H9 (cell line): ENCODE results near the gene MEG3. TPM values are rescaled to one million over a fixed set of nuclear protein-coding genes. Genes with fewer than 3 reads are reported as not detected.

Experiments used
- DNase-seq: peaks from one replicate; pipeline ENCODE4 v3.0.0-alpha.2; 2017
- H2AFZ ChIP-seq: one replicate; pipeline ENCODE4 v1.6.1; 2013; ENCODE audit warnings: mild to moderate bottlenecking, low read length, control low read depth, moderate library complexity
- H2AK5ac ChIP-seq: 2 replicates; pipeline ENCODE4 v1.6.1; 2013; ENCODE audit warnings: low read length, control low read depth, mixed read lengths; ENCODE audit not compliant: insufficient read length
- H2BK120ac ChIP-seq: one replicate; pipeline ENCODE4 v1.6.1; 2013; ENCODE audit warnings: low read depth, mild to moderate bottlenecking, low read length, control low read depth, inconsistent platforms; ENCODE audit not compliant: poor library complexity, severe bottlenecking
- H2BK12ac ChIP-seq: 2 replicates; pipeline ENCODE4 v1.6.1; 2013; ENCODE audit warnings: low read length, control low read depth, mixed read lengths, low read depth; ENCODE audit not compliant: insufficient read length
- H2BK15ac ChIP-seq: 2 replicates; pipeline ENCODE4 v1.6.1; 2013; ENCODE audit warnings: low read depth, low read length, control low read depth
- H2BK20ac ChIP-seq: one replicate; pipeline ENCODE4 v1.6.1; 2013; ENCODE audit warnings: low read depth, mild to moderate bottlenecking, low read length, control low read depth, inconsistent platforms; ENCODE audit not compliant: poor library complexity, severe bottlenecking
- H2BK5ac ChIP-seq: 2 replicates; pipeline ENCODE4 v1.6.1; 2013; ENCODE audit warnings: low read length, control low read depth, mixed read lengths; ENCODE audit not compliant: insufficient read length
- H3K14ac ChIP-seq: 2 replicates; pipeline ENCODE4 v1.6.1; 2013; ENCODE audit warnings: low read length, control low read depth; ENCODE audit not compliant: insufficient read depth
- H3K18ac ChIP-seq: 2 replicates; pipeline ENCODE4 v1.6.1; 2013; ENCODE audit warnings: low read depth, mild to moderate bottlenecking, mixed read lengths, low read length, control low read depth; ENCODE audit not compliant: insufficient read length
- H3K23ac ChIP-seq: 2 replicates; pipeline ENCODE4 v1.6.1; 2013; ENCODE audit warnings: low read length, control low read depth, mixed read lengths, low read depth; ENCODE audit not compliant: insufficient read length
- H3K23me2 ChIP-seq: 2 replicates; pipeline ENCODE4 v1.6.1; 2013; ENCODE audit warnings: low read depth, mild to moderate bottlenecking, mixed read lengths, low read length, control low read depth; ENCODE audit not compliant: insufficient read length, poor library complexity, severe bottlenecking
- H3K27ac ChIP-seq: 2 replicates; pipeline ENCODE4 v1.5.1; 2013; ENCODE audit warnings: low read length, control low read depth, mixed read lengths, low read depth; ENCODE audit not compliant: insufficient read length
- H3K27me3 ChIP-seq: 2 replicates; pipeline ENCODE4 v1.6.1; 2013; ENCODE audit warnings: low read length, control low read depth, inconsistent platforms; ENCODE audit not compliant: insufficient read depth
- H3K4ac ChIP-seq: 2 replicates; pipeline ENCODE4 v1.6.1; 2013; ENCODE audit warnings: low read depth, mild to moderate bottlenecking, control low read depth, inconsistent platforms, low read length, moderate library complexity
- H3K4me1 ChIP-seq: 2 replicates; pipeline ENCODE4 v1.6.1; 2013; ENCODE audit warnings: low read length, control low read depth, inconsistent platforms; ENCODE audit not compliant: insufficient read depth
- H3K4me2 ChIP-seq: 2 replicates; pipeline ENCODE4 v1.6.1; 2013; ENCODE audit warnings: low read length, control low read depth, mixed read lengths; ENCODE audit not compliant: insufficient read length, insufficient read depth
- H3K56ac ChIP-seq: 2 replicates; pipeline ENCODE4 v1.6.1; 2013; ENCODE audit warnings: low read depth, mild to moderate bottlenecking, mixed read lengths, low read length, control low read depth; ENCODE audit not compliant: insufficient read length
- H3K79me1 ChIP-seq: 2 replicates; pipeline ENCODE4 v1.6.1; 2013; ENCODE audit warnings: low read depth, mild to moderate bottlenecking, moderate library complexity, low read length, control low read depth, inconsistent platforms; ENCODE audit not compliant: insufficient read depth, poor library complexity, severe bottlenecking
- H3K79me2 ChIP-seq: 2 replicates; pipeline ENCODE4 v1.6.1; 2013; ENCODE audit warnings: low read length, control low read depth, inconsistent platforms; ENCODE audit not compliant: insufficient read depth
- H3K9ac ChIP-seq: 2 replicates; pipeline ENCODE4 v1.6.1; 2013; ENCODE audit warnings: low read length, control low read depth, mixed read lengths; ENCODE audit not compliant: insufficient read length; ENCODE audit errors: extremely low read depth
- H3K9me3 ChIP-seq: one replicate; pipeline ENCODE4 v1.6.1; 2013; ENCODE audit warnings: low read depth, low read length, inconsistent platforms; ENCODE audit not compliant: control insufficient read depth
- H3T11ph ChIP-seq: one replicate; pipeline ENCODE4 v1.6.1; 2013; ENCODE audit warnings: mild to moderate bottlenecking, low read length, control low read depth, inconsistent platforms
- H4K20me1 ChIP-seq: one replicate; pipeline ENCODE4 v1.6.1; 2013; ENCODE audit not compliant: control insufficient read depth, insufficient read length, insufficient read depth
- H4K5ac ChIP-seq: 2 replicates; pipeline ENCODE4 v1.6.1; 2013; ENCODE audit warnings: low read depth, mild to moderate bottlenecking, mixed read lengths, low read length, control low read depth; ENCODE audit not compliant: insufficient read length
- H4K8ac ChIP-seq: replicated peaks from 2 replicates; pipeline ENCODE4 v1.6.1; 2013; ENCODE audit warnings: low read length, control low read depth, mixed read lengths, low read depth; ENCODE audit not compliant: insufficient read length
- H4K91ac ChIP-seq: 2 replicates; pipeline ENCODE4 v1.6.1; 2013; ENCODE audit warnings: low read depth, mild to moderate bottlenecking, moderate library complexity, mixed read lengths, low read length, control low read depth; ENCODE audit not compliant: insufficient read length
- H3K27ac Mint-ChIP-seq, 3 experiments: 2 replicates in 2 of 3; 3 replicates in 1 of 3; pipeline ENCODE4 v1.8.0; 2020 to 2021; ENCODE audit warnings: mixed read lengths in 3 of 3, mild to moderate bottlenecking in 1 of 3, moderate library complexity in 1 of 3
- H3K27me3 Mint-ChIP-seq: 2 replicates; pipeline ENCODE4 v1.8.0; 2021; ENCODE audit warnings: low read depth, mild to moderate bottlenecking, moderate library complexity, mixed read lengths
- H3K36me3 Mint-ChIP-seq, 3 experiments: 2 replicates in 2 of 3; 3 replicates in 1 of 3; pipeline ENCODE4 v1.8.0; 2020 to 2021; ENCODE audit warnings: low read depth in 3 of 3, mixed read lengths in 3 of 3; ENCODE audit not compliant: insufficient read depth in 1 of 3
- H3K4me1 Mint-ChIP-seq, 2 experiments: 2 replicates each; pipeline ENCODE4 v1.8.0; 2020; ENCODE audit warnings: mixed read lengths in 2 of 2
- H3K4me3 Mint-ChIP-seq, 2 experiments: 2 replicates in 1 of 2; 3 replicates in 1 of 2; pipeline ENCODE4 v1.8.0; 2020 to 2021; ENCODE audit warnings: mild to moderate bottlenecking in 2 of 2, mixed read lengths in 2 of 2, moderate library complexity in 1 of 2
- H3K9me3 Mint-ChIP-seq, 2 experiments: 2 replicates in 1 of 2; 3 replicates in 1 of 2; pipeline ENCODE4 v1.8.0; 2020; ENCODE audit warnings: mild to moderate bottlenecking in 2 of 2, mixed read lengths in 2 of 2, moderate library complexity in 1 of 2
- CTCF ChIP-seq: fragments of 200-600 bp; sonication (generic); conservative IDR thresholded peaks from 3 replicates; pipeline ENCODE4 v1.8.0; 2021; ENCODE audit warnings: antibody characterized with exemption, mild to moderate bottlenecking
- WGBS: extraction: QIAGEN DNeasy Blood & Tissue Kit; methylation state at CpG from one replicate; pipeline ENCODE4 v1.1.7; 2013; ENCODE audit warnings: missing lambda C conversion rate, low lambda C conversion rate, mixed read lengths; ENCODE audit not compliant: insufficient read length; ENCODE audit errors: extremely low coverage; 5-methylcytosine and 5-hydroxymethylcytosine counted together
- total RNA-seq: library from RNA; stranded (reverse); gene quantifications from 2 replicates; pipeline ENCODE4 v1.2.1, GENCODE V29; 2021

MEG3 gene
- total RNA-seq, 1 experiment from 2014 or later: 0.52 TPM

- H4K5ac ChIP-seq: no peak overlapping the region
- Mint-ChIP-seq H3K27me3 (peaks cover 5% of the 10 kb centered on the region), H3K9me3 (no peaks in the 10 kb centered on the region; a peak in 2 of 5 replicates), H3K4me3 (no peak overlapping the region), H3K4me1 (peaks cover 0 to 4% of the 10 kb centered on the region in 2 experiments; a peak in 2 of 4 replicates), H3K36me3 (no peaks in the 10 kb centered on the region; a peak in 1 of 7 replicates), H3K27ac (no peak overlapping the region)
- no peaks in the 10 kb centered on the region for H4K20me1 ChIP-seq
- H3K27me3 ChIP-seq: no peaks in the 10 kb centered on the region
- H3K23me2 ChIP-seq: no peaks in the 10 kb centered on the region
- H3K14ac ChIP-seq: no peak overlapping the region
- no peak overlapping the region for H2AFZ ChIP-seq
- H2BK15ac ChIP-seq: no peak overlapping the region
- H4K91ac ChIP-seq: no peak overlapping the region
- no peak overlapping the region for H2BK20ac ChIP-seq
- H3K56ac ChIP-seq: no peak overlapping the region
- no peak overlapping the region for H2BK120ac ChIP-seq
- no peak overlapping the region for H3K9ac ChIP-seq
- H3T11ph ChIP-seq: no peak overlapping the region
- no peaks in the 10 kb centered on the region for H3K79me1 ChIP-seq
- H2AK5ac ChIP-seq: no peak overlapping the region
- H3K9me3 ChIP-seq: no peaks in the 10 kb centered on the region
- WGBS: no CpG with 5 or more reads among the region's 14 CpGs
- no peak for DNase-seq
- H2BK12ac ChIP-seq: no peak overlapping the region
- no peak overlapping the region for H3K4me2 ChIP-seq
- no peak overlapping the region for H3K18ac ChIP-seq
- no peak overlapping the region for H3K4ac ChIP-seq
- no peaks in the 10 kb centered on the region for H3K4me1 ChIP-seq
- no peak overlapping the region for H3K23ac ChIP-seq
- H4K8ac ChIP-seq: no peak overlapping the region
- no peak for TF ChIP-seq CTCF
- no peak overlapping the region for H2BK5ac ChIP-seq
- H3K79me2 ChIP-seq: no peaks in the 10 kb centered on the region
- H3K27ac ChIP-seq: no peak overlapping the region
Observed at GRCh38 chr14:100857233-100857922, 31.5 kb downstream of the MEG3 start.
